ENCODE data around the gene DCDC1.

- TF ChIP-seq EZH2 (IDR thresholded peaks at IDR 0.05) (no peak), REST (IDR thresholded peaks at IDR 0.05; ENCODE audit: low read depth) (no peak), TCF7L2 (IDR thresholded peaks at IDR 0.05; ENCODE audit: borderline replicate concordance, extremely low read depth, insufficient read depth, insufficient read length) (no peak), ZNF274 (IDR thresholded peaks at IDR 0.05; ENCODE audit: low read depth, low read length) (no peak)
- TF ChIP-seq, protein P1, sequence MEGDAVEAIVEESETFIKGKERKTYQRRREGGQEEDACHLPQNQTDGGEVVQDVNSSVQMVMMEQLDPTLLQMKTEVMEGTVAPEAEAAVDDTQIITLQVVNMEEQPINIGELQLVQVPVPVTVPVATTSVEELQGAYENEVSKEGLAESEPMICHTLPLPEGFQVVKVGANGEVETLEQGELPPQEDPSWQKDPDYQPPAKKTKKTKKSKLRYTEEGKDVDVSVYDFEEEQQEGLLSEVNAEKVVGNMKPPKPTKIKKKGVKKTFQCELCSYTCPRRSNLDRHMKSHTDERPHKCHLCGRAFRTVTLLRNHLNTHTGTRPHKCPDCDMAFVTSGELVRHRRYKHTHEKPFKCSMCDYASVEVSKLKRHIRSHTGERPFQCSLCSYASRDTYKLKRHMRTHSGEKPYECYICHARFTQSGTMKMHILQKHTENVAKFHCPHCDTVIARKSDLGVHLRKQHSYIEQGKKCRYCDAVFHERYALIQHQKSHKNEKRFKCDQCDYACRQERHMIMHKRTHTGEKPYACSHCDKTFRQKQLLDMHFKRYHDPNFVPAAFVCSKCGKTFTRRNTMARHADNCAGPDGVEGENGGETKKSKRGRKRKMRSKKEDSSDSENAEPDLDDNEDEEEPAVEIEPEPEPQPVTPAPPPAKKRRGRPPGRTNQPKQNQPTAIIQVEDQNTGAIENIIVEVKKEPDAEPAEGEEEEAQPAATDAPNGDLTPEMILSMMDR (IDR thresholded peaks at IDR 0.05 in 2 of 3, conservative IDR thresholded peaks at IDR 0.05 in 1 of 3; ENCODE audit: borderline replicate concordance in 1 of 3, insufficient read depth in 1 of 3, low read depth in 2 of 3, low read length in 2 of 3): no peak
Measured at GRCh38 chr11:30878400-30878799, 491.1 kb downstream of the DCDC1 start.

Data from HCT116 (cell line).